GM21526 (cell line): ENCODE measurements around the gene DOCK4.

Source experiments
- ATAC-seq: cut with Tn5 transposase; IDR thresholded peaks from one replicate; pipeline ENCODE4 v1.9.1; 2021; ENCODE audit warnings: moderate library complexity; ENCODE audit not compliant: unreplicated experiment, low FRiP score

DOCK4 gene

GRCh38 chr7:112162784-112163506, 43.3 kb downstream of the DOCK4 start:
- ATAC-seq, result no peak

- ATAC-seq, result no peak
Measured at GRCh38 chr7:112162142-112162766, 43.9 kb downstream of the DOCK4 start.

GRCh38 chr7:112161253-112162141, 44.7 kb downstream of the DOCK4 start:
- ATAC-seq, result no peak

DNA sequence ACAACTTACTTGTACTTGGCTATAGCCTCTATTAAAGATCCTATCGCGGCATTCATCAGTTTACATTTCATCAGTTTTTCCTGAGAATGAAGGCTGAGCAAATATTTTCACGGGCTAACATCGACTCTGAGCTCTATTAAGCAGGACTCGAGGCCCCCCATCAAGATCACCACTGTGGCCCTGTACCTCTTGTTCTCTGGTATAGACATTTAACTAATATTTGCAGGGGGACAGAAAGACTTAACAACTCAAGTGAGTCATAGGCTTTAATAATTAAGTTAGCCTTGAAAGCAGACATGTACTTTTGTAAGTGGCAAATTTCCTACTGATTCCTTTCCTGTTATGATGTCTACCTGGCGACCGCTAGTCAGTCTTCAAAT, 45.4 kb downstream of the DOCK4 start:
- no peak for ATAC-seq

- ATAC-seq, result no peak
Measured at GRCh38 chr7:112160130-112160770, 45.9 kb downstream of the DOCK4 start.

- ATAC-seq, result no peak
Measured at GRCh38 chr7:112159351-112159750, 46.8 kb downstream of the DOCK4 start.

DNA sequence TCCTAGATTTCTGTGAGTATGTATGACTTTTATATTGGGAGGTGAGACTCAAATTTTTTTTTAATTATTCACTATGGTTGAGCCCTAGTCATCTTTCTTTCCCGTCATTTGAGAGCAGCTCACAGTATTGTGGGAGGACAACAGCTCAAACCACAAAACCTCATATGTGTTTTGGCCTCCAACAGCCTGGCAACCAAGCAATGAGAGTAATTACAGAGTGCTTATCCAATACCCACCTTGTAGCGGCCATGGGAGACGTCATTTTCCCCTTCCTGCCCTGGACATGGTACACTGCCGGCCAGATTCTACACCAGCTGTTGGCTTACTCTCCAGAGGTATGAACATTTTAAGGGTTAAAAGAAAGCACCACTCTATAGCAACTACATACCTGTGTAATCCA, 49.1 kb downstream of the DOCK4 start:
- no peak for ATAC-seq

DNA sequence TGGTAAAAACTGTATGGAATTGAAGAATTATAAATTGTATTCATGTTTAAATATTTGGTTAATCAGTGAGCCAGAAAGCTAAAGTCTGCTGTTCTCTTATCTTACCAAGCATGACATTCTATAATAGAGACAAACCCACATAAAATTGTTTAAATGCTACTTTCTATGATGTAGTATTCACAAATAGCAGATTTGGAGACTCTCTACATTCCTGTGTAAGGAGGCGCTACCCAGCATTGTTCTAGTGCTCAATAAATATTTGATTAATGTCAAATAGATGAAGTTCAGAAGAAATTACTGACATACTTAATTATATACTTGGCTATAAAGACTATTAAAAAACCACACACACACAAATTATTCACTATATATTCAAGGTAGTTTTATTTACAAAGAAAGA, 49.8 kb downstream of the DOCK4 start:
- no peak for ATAC-seq

DNA sequence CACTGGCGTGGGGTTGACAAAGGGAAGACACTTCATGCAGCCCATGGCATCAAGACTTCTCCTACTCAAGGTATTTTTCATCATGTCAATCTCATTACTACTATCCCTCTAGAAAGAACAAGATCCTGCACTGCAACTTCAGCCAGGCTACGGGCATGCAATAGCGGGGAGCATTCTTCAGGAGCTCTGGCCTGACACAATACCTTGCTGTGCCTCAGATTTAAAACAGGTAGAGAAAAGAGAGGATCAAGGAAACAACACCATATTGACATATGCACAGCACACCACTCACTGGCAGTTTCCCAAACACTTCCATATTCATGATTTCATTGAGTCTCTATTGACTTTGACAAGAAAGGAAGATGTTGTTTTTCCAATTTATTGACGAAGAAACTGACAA, 51.5 kb downstream of the DOCK4 start:
- ATAC-seq, result no peak

- no peak for ATAC-seq
Measured at GRCh38 chr7:112152186-112152585, 54.0 kb downstream of the DOCK4 start.

- ATAC-seq, result no peak
Measured at GRCh38 chr7:112150823-112151641, 55.2 kb downstream of the DOCK4 start.

- ATAC-seq, result no peak
Measured at GRCh38 chr7:112149734-112150133, 56.5 kb downstream of the DOCK4 start.

GRCh38 chr7:112147793-112148361, 58.3 kb downstream of the DOCK4 start:
- ATAC-seq, result no peak

DNA sequence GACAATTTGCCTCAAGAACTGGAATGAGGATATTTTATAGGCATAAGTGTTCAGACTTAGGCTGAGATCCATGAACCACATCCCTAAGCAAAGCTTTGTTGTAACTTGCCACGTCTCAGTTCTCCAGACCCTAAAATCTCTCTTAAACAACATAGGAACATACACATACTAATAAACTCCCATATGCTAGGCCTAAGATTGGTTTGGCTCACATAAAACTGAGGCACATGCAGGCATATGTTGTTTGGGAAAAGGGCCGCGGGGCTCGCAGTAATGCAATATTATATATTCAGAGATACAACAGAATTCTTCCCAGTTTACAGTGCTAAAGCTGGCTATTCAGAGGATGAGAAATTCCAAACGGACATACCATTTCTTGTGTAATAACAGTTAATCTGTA, 61.0 kb downstream of the DOCK4 start:
- ATAC-seq, result no peak

DNA sequence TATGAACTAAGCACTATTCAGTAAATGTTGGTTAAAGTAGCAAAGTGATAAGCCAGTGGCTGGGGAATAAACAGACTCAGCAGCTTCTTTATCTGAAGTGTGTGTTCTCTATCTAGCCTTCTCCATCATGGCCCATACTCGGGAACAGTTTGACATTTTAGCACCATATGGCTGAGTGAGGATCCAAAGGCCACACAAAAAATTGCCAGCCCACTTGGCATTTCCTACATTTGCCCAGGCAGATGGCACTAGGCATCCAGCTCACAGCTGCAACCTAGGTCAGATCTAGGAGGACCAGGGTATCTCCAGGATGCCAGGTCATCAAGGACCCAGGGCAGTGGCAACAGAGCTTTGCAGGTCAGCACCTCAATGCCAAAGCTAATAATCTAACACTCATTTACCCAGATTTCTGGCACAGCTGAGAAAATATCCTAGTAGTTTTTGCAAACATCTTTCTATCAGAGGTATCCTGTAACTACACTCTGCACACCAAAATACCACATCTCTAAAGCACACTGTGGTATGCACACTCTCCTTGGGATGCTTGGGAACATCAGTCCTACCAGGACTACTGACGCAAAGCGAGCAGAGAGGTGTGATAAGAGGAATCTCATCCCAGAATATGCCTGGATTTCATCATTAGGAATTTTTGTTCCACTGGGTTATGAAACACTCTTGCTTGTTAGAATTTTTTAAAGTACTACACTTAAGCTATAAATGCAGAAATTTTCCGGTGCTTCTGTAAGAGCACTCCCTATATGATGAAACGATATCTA, 61.7 kb downstream of the DOCK4 start:
- no peak for ATAC-seq

- no peak for ATAC-seq
Measured at GRCh38 chr7:112143582-112143981, 62.6 kb downstream of the DOCK4 start.

- ATAC-seq, result no peak
Measured at GRCh38 chr7:112143136-112143535, 63.1 kb downstream of the DOCK4 start.

GRCh38 chr7:112140600-112140999, 65.6 kb downstream of the DOCK4 start:
- no peak for ATAC-seq

DNA sequence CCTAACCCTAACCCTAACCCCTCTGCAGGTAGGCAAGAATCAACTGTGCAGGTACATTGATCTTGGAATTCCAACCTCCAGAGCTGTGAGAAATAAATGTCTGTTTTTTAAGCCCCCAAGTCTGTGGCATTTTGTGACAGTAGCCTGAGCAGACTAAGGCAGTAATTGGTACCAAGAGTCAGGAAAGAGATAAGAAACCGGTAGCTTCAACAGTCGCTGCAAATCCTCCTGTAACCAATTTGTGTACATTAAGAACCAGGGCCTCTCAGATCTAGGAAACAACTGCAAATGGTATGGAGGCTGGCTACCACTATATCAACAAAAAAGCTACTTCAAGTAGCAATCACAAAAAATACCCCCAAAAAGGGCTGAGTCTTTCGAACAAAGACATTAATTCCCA, 67.3 kb downstream of the DOCK4 start:
- no peak for ATAC-seq
